MM.1S (cell line): Measurements from ENCODE around the gene ZNF385A.

Experiments
- EZH2 ChIP-seq: fragments of 300-600 bp; sonication (generic); optimal IDR thresholded peaks from 2 replicates; pipeline ENCODE3; 2017; ENCODE audit warnings: low read depth, mild to moderate bottlenecking, antibody characterized with exemption, low read length, mixed read lengths
- EZH2phosphoT487 ChIP-seq: fragments of 300-600 bp; sonication (generic); IDR thresholded peaks from 2 replicates; pipeline ENCODE4 v1.6.1; 2018; ENCODE audit warnings: antibody characterized with exemption, low read length
- TF ChIP-seq, protein P1 (sequence below): fragments of 300-600 bp; sonication (generic); IDR thresholded peaks from 2 replicates; pipeline ENCODE4 v1.5.1; 2016; ENCODE audit warnings: antibody characterized with exemption, low read length, mixed read lengths

GRCh38 chr12:54409267-54409666, 24.7 kb upstream of the ZNF385A start:
- TF ChIP-seq, protein P1, sequence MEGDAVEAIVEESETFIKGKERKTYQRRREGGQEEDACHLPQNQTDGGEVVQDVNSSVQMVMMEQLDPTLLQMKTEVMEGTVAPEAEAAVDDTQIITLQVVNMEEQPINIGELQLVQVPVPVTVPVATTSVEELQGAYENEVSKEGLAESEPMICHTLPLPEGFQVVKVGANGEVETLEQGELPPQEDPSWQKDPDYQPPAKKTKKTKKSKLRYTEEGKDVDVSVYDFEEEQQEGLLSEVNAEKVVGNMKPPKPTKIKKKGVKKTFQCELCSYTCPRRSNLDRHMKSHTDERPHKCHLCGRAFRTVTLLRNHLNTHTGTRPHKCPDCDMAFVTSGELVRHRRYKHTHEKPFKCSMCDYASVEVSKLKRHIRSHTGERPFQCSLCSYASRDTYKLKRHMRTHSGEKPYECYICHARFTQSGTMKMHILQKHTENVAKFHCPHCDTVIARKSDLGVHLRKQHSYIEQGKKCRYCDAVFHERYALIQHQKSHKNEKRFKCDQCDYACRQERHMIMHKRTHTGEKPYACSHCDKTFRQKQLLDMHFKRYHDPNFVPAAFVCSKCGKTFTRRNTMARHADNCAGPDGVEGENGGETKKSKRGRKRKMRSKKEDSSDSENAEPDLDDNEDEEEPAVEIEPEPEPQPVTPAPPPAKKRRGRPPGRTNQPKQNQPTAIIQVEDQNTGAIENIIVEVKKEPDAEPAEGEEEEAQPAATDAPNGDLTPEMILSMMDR: no peak
- TF ChIP-seq EZH2: no peak
- TF ChIP-seq EZH2phosphoT487: no peak
